Thymus (tissue), 11 donors: ENCODE data around the gene GDPD5. TPM values are rescaled to one million over a fixed set of nuclear protein-coding genes. Genes with fewer than 3 reads are reported as not detected.

ENCODE experiments used
- DNase-seq, 9 donors: peaks; one replicate each; pipeline ENCODE4 v3.0.0-alpha.2; 2013; ENCODE audit warnings: low spot score in 9 of 9, low read depth in 6 of 9, missing footprints in 1 of 9
- H3K27ac ChIP-seq, 2 donors: one replicate each; pipeline ENCODE4 v1.5.1; 2013; ENCODE audit warnings: control low read depth in 1 of 2, low read depth in 1 of 2, low read length in 1 of 2, mild to moderate bottlenecking in 1 of 2, moderate library complexity in 1 of 2
- H3K27me3 ChIP-seq, 2 donors: one replicate each; pipeline ENCODE4 v1.5.1; 2013; ENCODE audit warnings: low read length in 1 of 2; ENCODE audit not compliant: control insufficient read depth in 2 of 2, insufficient read depth in 1 of 2
- H3K36me3 ChIP-seq, 2 donors: one replicate each; pipeline ENCODE4 v1.5.1; 2013; ENCODE audit warnings: low read length in 1 of 2, mild to moderate bottlenecking in 1 of 2, moderate library complexity in 1 of 2; ENCODE audit not compliant: control insufficient read depth in 2 of 2, insufficient read depth in 2 of 2
- H3K4me1 ChIP-seq, 2 donors: one replicate each; pipeline ENCODE4 v1.5.1; 2013; ENCODE audit warnings: low read length in 2 of 2; ENCODE audit not compliant: control insufficient read depth in 2 of 2, insufficient read depth in 2 of 2
- H3K4me3 ChIP-seq, 2 donors: one replicate each; pipeline ENCODE4 v1.5.1; 2013; ENCODE audit warnings: low read length in 2 of 2, control low read depth in 1 of 2, mild to moderate bottlenecking in 1 of 2
- H3K9me3 ChIP-seq, 2 donors: one replicate each; pipeline ENCODE4 v1.5.1; 2013; ENCODE audit warnings: low read length in 1 of 2, mild to moderate bottlenecking in 1 of 2; ENCODE audit not compliant: control insufficient read depth in 2 of 2, insufficient read depth in 1 of 2
- WGBS: extraction: QIAGEN DNeasy Blood & Tissue Kit; methylation state at CpG from one replicate; pipeline ENCODE4 v1.1.7; 2013; 5-methylcytosine and 5-hydroxymethylcytosine counted together
- polyA plus RNA-seq: library from polyadenylated mRNA; stranded (reverse); fragments of 200-250 nt; gene quantifications from one replicate; pipeline ENCODE4 v1.2.3, GENCODE V29; 2013
- total RNA-seq: library from RNA; stranded (reverse); fragments of 120-200 nt; gene quantifications from one replicate; pipeline ENCODE4 v1.2.4, GENCODE V29; 2013
- donor health status: healthy.

GDPD5 gene
- total and polyA plus RNA-seq, 2 donors = 3.1 to 25.3 TPM

DNA sequence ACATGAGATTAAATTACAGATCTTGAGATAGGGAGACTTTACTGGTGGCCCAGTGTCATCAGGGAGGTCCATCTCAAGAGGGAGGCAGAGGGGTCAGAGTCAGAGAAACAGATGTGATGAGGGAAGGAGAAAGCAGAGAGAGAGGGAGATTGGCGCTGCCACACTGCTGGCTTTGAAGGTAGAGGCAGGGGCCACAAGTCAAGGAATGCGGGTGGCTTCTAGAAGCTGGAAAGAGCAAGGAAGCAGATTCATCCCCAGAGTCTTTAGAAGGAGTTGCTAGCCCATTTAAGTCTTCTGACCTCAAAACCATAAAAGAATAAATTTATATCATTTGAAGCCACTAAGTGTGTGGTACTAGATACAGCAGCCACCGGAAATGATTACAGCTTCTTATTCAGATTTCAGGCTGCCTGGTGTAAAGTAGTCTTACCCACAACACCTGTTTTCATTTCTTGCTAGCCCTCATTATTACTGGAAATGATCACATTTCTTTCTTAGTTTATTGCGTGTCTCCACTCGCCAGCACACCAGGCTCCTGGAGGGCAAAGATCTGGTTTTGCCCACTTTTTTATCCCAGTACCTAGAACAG, 23.7 kb upstream of the GDPD5 start:
- Histone ChIP-seq H3K4me3 (no peak overlapping the region), H3K27ac (no peak overlapping the region), H3K4me1 (peaks cover 0 to 4% of the 10 kb centered on the region in 2 donors), H3K27me3 (no peaks in the 10 kb centered on the region), H3K9me3 (peaks cover 0 to 4% of the 10 kb centered on the region in 2 donors), H3K36me3 (no peaks in the 10 kb centered on the region)
- DNase-seq = no peak
- 68% methylated on average over 5 of the region's 5 CpGs for WGBS

GRCh38 chr11:75548595-75549272, 23.0 kb upstream of the GDPD5 start:
- H3K9me3 ChIP-seq = no peaks in the 10 kb centered on the region
- H3K4me3 ChIP-seq = no peak overlapping the region
- H3K4me1 ChIP-seq = no peaks in the 10 kb centered on the region
- WGBS = 98% methylated on average over 8 of the region's 8 CpGs
- H3K36me3 ChIP-seq = no peaks in the 10 kb centered on the region
- no peaks in the 10 kb centered on the region for H3K27me3 ChIP-seq
- DNase-seq = no peak
- H3K27ac ChIP-seq = no peak overlapping the region

DNA sequence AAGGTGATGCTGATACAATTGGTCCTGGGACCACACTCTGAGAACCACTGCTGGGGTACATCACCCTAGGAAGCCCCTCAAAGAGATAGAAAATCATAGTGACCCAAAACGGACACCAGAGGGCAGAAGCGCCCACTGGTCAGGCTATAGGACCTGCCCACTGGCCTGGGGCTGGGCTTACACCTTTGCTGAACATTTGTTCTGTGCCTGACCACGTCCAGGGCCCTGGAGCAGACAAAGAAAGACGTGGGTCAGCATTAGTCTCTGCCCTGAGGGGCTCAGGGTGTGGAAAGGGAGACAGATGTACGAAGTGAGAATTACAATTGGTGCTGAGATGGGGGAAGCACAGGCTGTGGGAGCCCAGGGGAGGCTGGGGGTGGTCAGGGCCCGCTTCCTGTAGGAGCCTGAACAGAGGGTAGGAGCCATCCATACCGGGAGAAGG, 21.9 kb upstream of the GDPD5 start:
- H3K4me3 ChIP-seq = no peak overlapping the region
- no peaks in the 10 kb centered on the region for H3K36me3 ChIP-seq
- no peak overlapping the region for H3K27ac ChIP-seq
- no peaks in the 10 kb centered on the region for H3K27me3 ChIP-seq
- whole genome bisulfite sequencing = 27% methylated on average over 7 of the region's 7 CpGs
- no peaks in the 10 kb centered on the region for H3K4me1 ChIP-seq
- peak in 3 of 9 donors; percentile 46 to 50 (median 48) for DNase-seq
- H3K9me3 ChIP-seq = no peaks in the 10 kb centered on the region

- no peak for DNase-seq
- no peaks in the 10 kb centered on the region for H3K9me3 ChIP-seq
- H3K4me1 ChIP-seq = no peaks in the 10 kb centered on the region
- 97% methylated on average over 1 of the region's 1 CpG for WGBS
- no peaks in the 10 kb centered on the region for H3K27me3 ChIP-seq
- no peaks in the 10 kb centered on the region for H3K36me3 ChIP-seq
- H3K27ac ChIP-seq = no peak overlapping the region
- no peak overlapping the region for H3K4me3 ChIP-seq
Observed at GRCh38 chr11:75547177-75547576, 21.4 kb upstream of the GDPD5 start.

- Histone ChIP-seq H3K9me3 (no peaks in the 10 kb centered on the region), H3K4me3 (no peak overlapping the region), H3K27me3 (no peaks in the 10 kb centered on the region), H3K27ac (no peak overlapping the region), H3K36me3 (no peaks in the 10 kb centered on the region), H3K4me1 (no peaks in the 10 kb centered on the region)
- no peak for DNase-seq
- 96% methylated on average over 6 of the region's 6 CpGs for WGBS
Observed at GRCh38 chr11:75543806-75544205, 18.1 kb upstream of the GDPD5 start.

- Histone ChIP-seq H3K4me3 (no peak overlapping the region), H3K4me1 (peaks cover 0 to 3% of the 10 kb centered on the region in 2 donors), H3K27me3 (no peaks in the 10 kb centered on the region), H3K9me3 (no peaks in the 10 kb centered on the region), H3K36me3 (no peaks in the 10 kb centered on the region), H3K27ac (no peak overlapping the region)
- WGBS = 95% methylated on average over 1 of the region's 1 CpG
- no peak for DNase-seq
Observed at GRCh38 chr11:75542088-75542438, 16.3 kb upstream of the GDPD5 start.

- no peak overlapping the region for H3K4me3 ChIP-seq
- DNase-seq = no peak
- 98% methylated on average over 4 of the region's 4 CpGs for WGBS
- H3K27me3 ChIP-seq = no peaks in the 10 kb centered on the region
- H3K4me1 ChIP-seq = peaks cover 0 to 3% of the 10 kb centered on the region in 2 donors
- no peaks in the 10 kb centered on the region for H3K36me3 ChIP-seq
- H3K27ac ChIP-seq = no peak overlapping the region
- H3K9me3 ChIP-seq = no peaks in the 10 kb centered on the region
Observed at GRCh38 chr11:75541193-75542087, 15.7 kb upstream of the GDPD5 start.

- Histone ChIP-seq H3K4me1 (peaks cover 0 to 9% of the 10 kb centered on the region in 2 donors), H3K27ac (no peak overlapping the region), H3K4me3 (no peak overlapping the region), H3K27me3 (no peaks in the 10 kb centered on the region), H3K9me3 (no peaks in the 10 kb centered on the region), H3K36me3 (no peaks in the 10 kb centered on the region)
- WGBS = 92% methylated on average over 9 of the region's 9 CpGs
- no peak for DNase-seq
Observed at GRCh38 chr11:75539459-75540334, 14.0 kb upstream of the GDPD5 start.
